ENCODE results near the gene IREB2.
"Not testable (repeated sequence)": the region's sequence is repeated elsewhere in the genome, so short reads cannot be mapped to it uniquely, and the experiment has no call there.

The IREB2 gene

GRCh38 chr15:78477295-78477694 is 39.3 kb downstream of the IREB2 start:
- DNase-seq (ENCODE audit: low read depth), result no peak

GRCh38 chr15:78479650-78480049 is 41.6 kb downstream of the IREB2 start:
- DNase-seq (ENCODE audit: low read depth), result no peak

- no peak for DNase-seq (ENCODE audit: low read depth)
These were observed 43.9 kb downstream of the IREB2 start for GRCh38 chr15:78481917-78482316.

- DNase-seq (ENCODE audit: low read depth), result no peak
These were observed 54.9 kb downstream of the IREB2 start for GRCh38 chr15:78492872-78493271.

GRCh38 chr15:78501857-78502256 is 63.8 kb downstream of the IREB2 start:
- DNase-seq (ENCODE audit: low read depth), result no peak

GRCh38 chr15:78502641-78503040 is 64.6 kb downstream of the IREB2 start:
- no peak for DNase-seq (ENCODE audit: low read depth)

- peak; percentile 96 for DNase-seq (ENCODE audit: low read depth)
These were observed 69.2 kb downstream of the IREB2 start, which contains the start of gene HYKK for GRCh38 chr15:78506971-78507830. TSS of gene HYKK (plus strand) at chr15:78507577. CDS start at chr15:78513089, 5,512 bp downstream.

- DNase-seq (ENCODE audit: low read depth), result no peak
These were observed 69.8 kb downstream of the IREB2 start for GRCh38 chr15:78507831-78508160.

- DNase-seq (ENCODE audit: low read depth), result no peak
These were observed 70.3 kb downstream of the IREB2 start for GRCh38 chr15:78508272-78508671.

- DNase-seq (ENCODE audit: low read depth), result no peak
These were observed 71.8 kb downstream of the IREB2 start for GRCh38 chr15:78509726-78510312.

- DNase-seq (ENCODE audit: low read depth), result not testable (repeated sequence)
These were observed 82.0 kb downstream of the IREB2 start for GRCh38 chr15:78520035-78520434.

GRCh38 chr15:78524230-78524629 is 86.2 kb downstream of the IREB2 start:
- DNase-seq (ENCODE audit: low read depth), result no peak

GRCh38 chr15:78527325-78527724 is 89.3 kb downstream of the IREB2 start:
- DNase-seq (ENCODE audit: low read depth), result no peak

- DNase-seq (ENCODE audit: low read depth), result no peak
These were observed 95.3 kb downstream of the IREB2 start for GRCh38 chr15:78533331-78533730.

GRCh38 chr15:78536134-78536533 is 98.1 kb downstream of the IREB2 start:
- no peak for DNase-seq (ENCODE audit: low read depth)

GRCh38 chr15:78537266-78537905 is 99.4 kb downstream of the IREB2 start:
- DNase-seq (ENCODE audit: low read depth), result no peak

- no peak for DNase-seq (ENCODE audit: low read depth)
These were observed 100.3 kb downstream of the IREB2 start for GRCh38 chr15:78538358-78538757.

- not testable (repeated sequence) for DNase-seq (ENCODE audit: low read depth)
These were observed 101.6 kb downstream of the IREB2 start for GRCh38 chr15:78539464-78540140.

GRCh38 chr15:78540141-78540870 is 102.3 kb downstream of the IREB2 start, which contains the start of gene PSMA4:
TSS of gene PSMA4 (plus strand) at chr15:78540444. CDS start at chr15:78541928, 1,484 bp downstream.
- peak; percentile 65 for DNase-seq (ENCODE audit: low read depth)

GRCh38 chr15:78540871-78541743 is 103.1 kb downstream of the IREB2 start:
- no peak for DNase-seq (ENCODE audit: low read depth)

GRCh38 chr15:78541744-78542034 is 103.7 kb downstream of the IREB2 start:
- no peak for DNase-seq (ENCODE audit: low read depth)

All from GM04504 (cell line).